GM12873 (cell line): ENCODE measurements around the gene HERC2.

Source experiments
- TF ChIP-seq, protein P1 (sequence below): IDR thresholded peaks from 2 replicates; pipeline ENCODE4 v1.5.1; 2012; ENCODE audit warnings: low read depth, mild to moderate bottlenecking, moderate library complexity, low read length, control low read depth; ENCODE audit not compliant: insufficient read depth; ENCODE audit errors: missing control alignments

The HERC2 gene

GRCh38 chr15:28109626-28110455 lies 212.1 kb downstream of the HERC2 start:
- TF ChIP-seq, protein P1, sequence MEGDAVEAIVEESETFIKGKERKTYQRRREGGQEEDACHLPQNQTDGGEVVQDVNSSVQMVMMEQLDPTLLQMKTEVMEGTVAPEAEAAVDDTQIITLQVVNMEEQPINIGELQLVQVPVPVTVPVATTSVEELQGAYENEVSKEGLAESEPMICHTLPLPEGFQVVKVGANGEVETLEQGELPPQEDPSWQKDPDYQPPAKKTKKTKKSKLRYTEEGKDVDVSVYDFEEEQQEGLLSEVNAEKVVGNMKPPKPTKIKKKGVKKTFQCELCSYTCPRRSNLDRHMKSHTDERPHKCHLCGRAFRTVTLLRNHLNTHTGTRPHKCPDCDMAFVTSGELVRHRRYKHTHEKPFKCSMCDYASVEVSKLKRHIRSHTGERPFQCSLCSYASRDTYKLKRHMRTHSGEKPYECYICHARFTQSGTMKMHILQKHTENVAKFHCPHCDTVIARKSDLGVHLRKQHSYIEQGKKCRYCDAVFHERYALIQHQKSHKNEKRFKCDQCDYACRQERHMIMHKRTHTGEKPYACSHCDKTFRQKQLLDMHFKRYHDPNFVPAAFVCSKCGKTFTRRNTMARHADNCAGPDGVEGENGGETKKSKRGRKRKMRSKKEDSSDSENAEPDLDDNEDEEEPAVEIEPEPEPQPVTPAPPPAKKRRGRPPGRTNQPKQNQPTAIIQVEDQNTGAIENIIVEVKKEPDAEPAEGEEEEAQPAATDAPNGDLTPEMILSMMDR: no peak

DNA sequence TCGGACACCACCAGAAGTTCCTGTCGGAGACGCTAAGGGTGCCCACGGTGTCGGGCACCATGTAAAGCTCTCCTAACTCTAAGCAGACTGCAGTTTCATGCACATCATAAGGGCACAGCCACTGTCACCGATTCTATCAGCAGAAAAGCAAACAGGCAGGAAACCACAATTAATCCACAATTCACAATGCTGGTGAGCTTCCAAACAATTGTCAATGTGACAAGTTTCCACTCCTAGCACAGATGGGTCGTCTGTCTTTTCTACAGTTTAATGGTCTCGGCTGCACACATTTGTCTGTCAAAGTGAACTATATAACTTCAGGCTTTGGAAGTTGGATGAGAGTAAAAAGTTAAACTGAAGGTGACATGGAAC lies 214.1 kb downstream of the HERC2 start:
- TF ChIP-seq, protein P1: no peak

GRCh38 chr15:28107111-28107903 lies 214.7 kb downstream of the HERC2 start:
- TF ChIP-seq, protein P1: no peak

DNA sequence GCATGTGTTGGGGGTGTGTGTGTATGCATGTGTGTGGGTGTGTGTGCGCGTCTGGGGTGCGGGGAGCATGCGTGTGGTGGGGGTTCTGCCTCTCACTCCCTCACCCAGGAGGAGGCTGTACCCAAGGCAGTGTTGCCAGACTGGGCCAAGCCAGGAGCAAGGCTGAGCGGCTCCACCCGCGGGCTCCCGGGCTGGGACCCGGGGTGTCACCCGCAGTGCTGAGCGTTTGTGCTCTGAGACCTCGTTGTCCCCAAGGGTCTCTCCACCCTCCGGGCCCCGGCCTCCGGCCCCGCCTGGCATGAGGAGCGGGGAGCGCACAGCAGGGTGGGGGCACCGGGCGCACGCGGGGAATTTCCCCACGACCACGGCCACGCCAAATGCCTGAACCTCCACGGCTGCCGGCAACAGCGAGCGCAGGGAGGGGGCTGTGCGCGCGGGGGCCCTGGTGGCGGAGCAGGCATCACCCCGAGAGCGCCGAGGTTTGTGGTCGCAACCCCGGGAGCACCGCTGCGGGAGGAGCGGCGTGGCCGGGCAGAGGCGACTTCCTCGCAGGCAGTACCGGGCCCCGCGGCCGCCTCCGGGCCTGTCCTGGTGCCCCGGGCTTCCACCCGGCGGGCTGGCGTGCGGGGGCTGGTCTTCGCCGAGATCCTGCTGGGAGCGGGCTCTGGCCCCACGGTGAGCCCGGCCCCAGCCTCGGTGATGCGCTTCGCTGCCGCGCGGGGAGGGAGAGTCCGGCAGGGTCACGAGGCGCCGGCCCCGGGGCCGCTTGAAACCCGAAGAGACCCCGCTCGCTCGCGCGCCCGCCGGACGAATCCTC lies 215.5 kb downstream of the HERC2 start:
- TF ChIP-seq, protein P1: no peak

- TF ChIP-seq, protein P1: no peak
Observed at GRCh38 chr15:28105793-28106192, 216.2 kb downstream of the HERC2 start.

GRCh38 chr15:28105224-28105791 lies 216.7 kb downstream of the HERC2 start:
- TF ChIP-seq, protein P1: no peak
